HG02642 (cell line): ENCODE measurements around the gene INTS7.
A peak's percentile ranks its signal among the peaks of the same experiment; 100 is the strongest.
"Not testable (repeated sequence)": the region's sequence is repeated elsewhere in the genome, so short reads cannot be mapped to it uniquely, and the experiment has no call there.

Experiments used
- ATAC-seq: cut with Tn5 transposase; IDR thresholded peaks from one replicate; pipeline ENCODE4 v1.9.1; 2021; ENCODE audit warnings: mild to moderate bottlenecking; ENCODE audit not compliant: unreplicated experiment, poor library complexity

Gene INTS7

GRCh38 chr1:212035835-212036605 lies 663 bp upstream of the INTS7 start:
- ATAC-seq: peak; percentile 15

GRCh38 chr1:212034516-212035122 lies 738 bp downstream of the INTS7 start:
- peak; percentile 6 for ATAC-seq

GRCh38 chr1:212030936-212031528 lies 4.3 kb downstream of the INTS7 start:
- ATAC-seq: no peak

GRCh38 chr1:212027727-212028126 lies 7.6 kb downstream of the INTS7 start:
- not testable (repeated sequence) for ATAC-seq

GRCh38 chr1:212024469-212025149 lies 10.7 kb downstream of the INTS7 start:
- ATAC-seq: no peak

GRCh38 chr1:212022908-212023307 lies 12.4 kb downstream of the INTS7 start:
- ATAC-seq: not testable (repeated sequence)

- no peak for ATAC-seq
Measured at GRCh38 chr1:212021563-212021962, 13.8 kb downstream of the INTS7 start.

GRCh38 chr1:212020975-212021374 lies 14.4 kb downstream of the INTS7 start:
- ATAC-seq: no peak

GRCh38 chr1:212013672-212014071 lies 21.7 kb downstream of the INTS7 start:
- no peak for ATAC-seq

GRCh38 chr1:212012034-212012740 lies 23.2 kb downstream of the INTS7 start:
- peak; percentile 97 for ATAC-seq

GRCh38 chr1:212010004-212010403 lies 25.4 kb downstream of the INTS7 start:
- ATAC-seq: no peak

GRCh38 chr1:212009561-212009960 lies 25.8 kb downstream of the INTS7 start:
- no peak for ATAC-seq

GRCh38 chr1:212007886-212008285 lies 27.5 kb downstream of the INTS7 start:
- ATAC-seq: no peak

GRCh38 chr1:212007178-212007577 lies 28.2 kb downstream of the INTS7 start:
- ATAC-seq: no peak

GRCh38 chr1:212004895-212005608 lies 30.3 kb downstream of the INTS7 start:
- ATAC-seq: no peak

- no peak for ATAC-seq
Measured at GRCh38 chr1:212002536-212002935, 32.8 kb downstream of the INTS7 start.

GRCh38 chr1:211997426-211997825 lies 37.9 kb downstream of the INTS7 start:
- not testable (repeated sequence) for ATAC-seq

- ATAC-seq: no peak
Measured at GRCh38 chr1:211991695-211992094, 43.7 kb downstream of the INTS7 start.

GRCh38 chr1:211986628-211987254 lies 48.6 kb downstream of the INTS7 start:
- no peak for ATAC-seq
